Heart left ventricle (tissue), 13 donors: ENCODE measurements around the gene CYP3A4.

ENCODE experiments used
- POLR2A ChIP-seq, 2 donors: fragments of 450-650 bp; IDR thresholded peaks; one replicate each; pipeline ENCODE4 v1.6.1; 2017; ENCODE audit warnings: antibody characterized with exemption in 2 of 2, mild to moderate bottlenecking in 2 of 2, moderate library complexity in 2 of 2
- TF ChIP-seq, protein P1 (sequence below), 12 donors: fragments of 200-600 bp; sonication (generic) in 4 of 12; IDR thresholded peaks; one replicate each; pipeline versions ENCODE4 v1.5.0 to v1.8.0; 2018 to 2022; ENCODE audit warnings: antibody characterized with exemption in 12 of 12, mild to moderate bottlenecking in 5 of 12
- donor health status: ischemic (EF 13 %, LVEDD 7.1; RV severe dilation, severe dysfunction).
- donor health status: DM: no; HTN: yes; CAD: no.
- donor health status: DM: no; HTN: no; CAD: no.
- donor health status: ischemic (EF 25% LVEDD 6.9; RV normal size, moderate dysfunction).
- donor health status: ischemic (EF 25% LVEDD 5.7; RV mildly dilated, moderate dysfunction).
- donor health status: ischemic (EF 35%, LVEDD 5.7; RV mildly dilated, moderate dysfunction).
- donor health status: nonischemic (EF 11% LVEDD 7.7; RV severe dilation, severe dysfunction).
- donor health status: DM: yes; HTN: yes; CAD: no.
- donor health status: PGD.
- donor health status: ischemic (EF 29% LVEDD 5.4; RV normal size, mild dysfunction).
- donor health status: nonischemic (EF 23%, LVEDD 6.1; RV moderate dilation, normal function).

DNA sequence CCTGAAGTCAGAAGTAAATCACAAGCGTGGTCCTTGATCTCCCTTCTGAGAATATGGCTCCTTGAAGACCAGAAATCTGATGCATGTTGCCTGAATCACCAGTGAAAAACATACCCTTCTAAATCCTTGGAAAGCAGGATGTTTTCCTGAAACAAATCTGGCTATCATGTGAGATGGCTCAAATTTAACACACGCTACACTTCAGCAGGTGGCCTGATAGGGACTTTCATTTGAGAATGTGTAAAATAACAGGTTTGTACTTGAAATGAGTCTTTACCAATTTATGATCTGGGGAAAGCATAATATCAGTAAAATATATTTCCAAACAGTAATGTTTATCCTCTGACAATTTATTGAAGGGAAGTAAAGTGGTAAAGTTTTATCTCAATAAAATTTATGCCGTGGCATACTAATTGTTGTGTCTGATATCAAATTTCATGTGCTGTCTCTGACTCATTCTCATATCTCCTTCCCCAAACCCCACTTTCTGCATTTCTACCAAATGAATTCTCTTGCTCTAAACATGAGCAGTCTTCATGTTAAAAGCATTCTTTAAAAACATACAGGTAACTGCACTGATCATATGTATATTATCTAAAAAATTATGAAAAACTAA, 17.4 kb downstream of the CYP3A4 start:
- TF ChIP-seq, protein P1, sequence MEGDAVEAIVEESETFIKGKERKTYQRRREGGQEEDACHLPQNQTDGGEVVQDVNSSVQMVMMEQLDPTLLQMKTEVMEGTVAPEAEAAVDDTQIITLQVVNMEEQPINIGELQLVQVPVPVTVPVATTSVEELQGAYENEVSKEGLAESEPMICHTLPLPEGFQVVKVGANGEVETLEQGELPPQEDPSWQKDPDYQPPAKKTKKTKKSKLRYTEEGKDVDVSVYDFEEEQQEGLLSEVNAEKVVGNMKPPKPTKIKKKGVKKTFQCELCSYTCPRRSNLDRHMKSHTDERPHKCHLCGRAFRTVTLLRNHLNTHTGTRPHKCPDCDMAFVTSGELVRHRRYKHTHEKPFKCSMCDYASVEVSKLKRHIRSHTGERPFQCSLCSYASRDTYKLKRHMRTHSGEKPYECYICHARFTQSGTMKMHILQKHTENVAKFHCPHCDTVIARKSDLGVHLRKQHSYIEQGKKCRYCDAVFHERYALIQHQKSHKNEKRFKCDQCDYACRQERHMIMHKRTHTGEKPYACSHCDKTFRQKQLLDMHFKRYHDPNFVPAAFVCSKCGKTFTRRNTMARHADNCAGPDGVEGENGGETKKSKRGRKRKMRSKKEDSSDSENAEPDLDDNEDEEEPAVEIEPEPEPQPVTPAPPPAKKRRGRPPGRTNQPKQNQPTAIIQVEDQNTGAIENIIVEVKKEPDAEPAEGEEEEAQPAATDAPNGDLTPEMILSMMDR (IDR thresholded peaks at IDR 0.05), result no peak
- no peak for TF ChIP-seq POLR2A (IDR thresholded peaks at IDR 0.05)
